HEK293T (cell line): Measurements from ENCODE around the gene VSIR.
A peak's percentile ranks its signal among the peaks of the same experiment; 100 is the strongest.

Source experiments
- CTCF ChIA-PET: fragments of 350-600 bp; formaldehyde crosslinking; extraction: SDS; loops from one replicate; lab custom pipeline; 2021; ENCODE audit warnings: antibody characterized with exemption, inconsistent platforms; lab: Yijun Ruan, JAX
- POLR2A ChIA-PET: fragments of 350-600 bp; formaldehyde crosslinking; extraction: SDS; loops from one replicate; lab custom pipeline; 2020; ENCODE audit warnings: antibody characterized with exemption, inconsistent platforms; lab: Yijun Ruan, JAX
- DNase-seq: peaks from one replicate; pipeline ENCODE4 v3.0.0; 2012; ENCODE audit warnings: mixed read lengths; ENCODE audit errors: extremely low spot score
- ARNT ChIP-seq: fragments of 450-650 bp; IDR thresholded peaks from 2 replicates; pipeline ENCODE4 v1.6.1; 2017; ENCODE audit warnings: mild to moderate bottlenecking
- BHLHE40 ChIP-seq: fragments of 450-650 bp; IDR thresholded peaks from 2 replicates; pipeline ENCODE4 v1.6.1; 2016; ENCODE audit warnings: mild to moderate bottlenecking, moderate library complexity, borderline replicate concordance
- CTBP1 ChIP-seq: fragments of 450-650 bp; IDR thresholded peaks from 2 replicates; pipeline ENCODE4 v1.6.1; 2016; ENCODE audit warnings: borderline replicate concordance
- ELF4 ChIP-seq: fragments of 450-650 bp; IDR thresholded peaks from 2 replicates; pipeline ENCODE4 v1.6.1; 2017; ENCODE audit warnings: antibody characterized with exemption
- FOXA1 ChIP-seq: fragments of 450-650 bp; IDR thresholded peaks from 2 replicates; pipeline ENCODE4 v1.6.1; 2016; ENCODE audit warnings: mild to moderate bottlenecking
- FOXK2 ChIP-seq: fragments of 450-650 bp; IDR thresholded peaks from 2 replicates; pipeline ENCODE4 v1.6.1; 2016; ENCODE audit warnings: mild to moderate bottlenecking
- FOXM1 ChIP-seq: fragments of 450-650 bp; IDR thresholded peaks from 2 replicates; pipeline ENCODE4 v1.6.1; 2017; ENCODE audit warnings: mild to moderate bottlenecking, borderline replicate concordance
- HDGF ChIP-seq: fragments of 450-650 bp; IDR thresholded peaks from 2 replicates; pipeline ENCODE4 v1.6.1; 2017; ENCODE audit warnings: antibody characterized with exemption, borderline replicate concordance
- L3MBTL2 ChIP-seq: fragments of 450-650 bp; conservative IDR thresholded peaks from 2 replicates; pipeline ENCODE4 v1.6.1; 2016; ENCODE audit warnings: mild to moderate bottlenecking
- LEF1 ChIP-seq: fragments of 450-650 bp; IDR thresholded peaks from 2 replicates; pipeline ENCODE4 v1.6.1; 2017; ENCODE audit warnings: mild to moderate bottlenecking, borderline replicate concordance
- NFRKB ChIP-seq: fragments of 450-650 bp; IDR thresholded peaks from 2 replicates; pipeline ENCODE4 v1.6.1; 2016; ENCODE audit warnings: mild to moderate bottlenecking, moderate library complexity
- PKNOX1 ChIP-seq: fragments of 450-650 bp; IDR thresholded peaks from 2 replicates; pipeline ENCODE4 v1.6.1; 2016
- SP1 ChIP-seq: fragments of 450-650 bp; IDR thresholded peaks from 2 replicates; pipeline ENCODE4 v1.6.1; 2017
- SUZ12 ChIP-seq: fragments of 450-650 bp; IDR thresholded peaks from 2 replicates; pipeline ENCODE4 v1.6.1; 2016; ENCODE audit warnings: mild to moderate bottlenecking
- TARDBP ChIP-seq: fragments of 450-650 bp; IDR thresholded peaks from 2 replicates; pipeline ENCODE4 v1.6.1; 2016
- ZNF384 ChIP-seq: fragments of 450-650 bp; IDR thresholded peaks from 2 replicates; pipeline ENCODE4 v1.6.1; 2016

VSIR gene

DNA sequence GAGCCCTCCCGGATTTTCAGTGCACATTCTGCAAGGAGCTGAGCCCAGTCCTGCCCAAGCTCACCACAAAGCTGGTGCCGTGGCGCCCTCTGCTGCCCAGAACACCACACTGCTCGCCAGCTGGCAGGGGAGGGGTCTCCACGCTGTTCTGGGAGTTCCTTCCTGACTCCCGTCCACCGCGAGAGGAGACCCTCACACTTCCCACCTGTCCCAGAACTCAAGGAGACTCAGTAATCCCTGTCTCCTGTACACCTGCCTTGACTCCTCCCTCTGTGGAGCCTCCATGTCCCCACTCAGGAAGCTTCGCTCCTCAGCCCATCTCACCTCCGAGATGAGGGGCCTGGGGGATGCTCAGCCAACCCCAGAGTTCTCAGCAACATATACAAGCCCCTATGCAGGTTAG is 65.0 kb downstream of the VSIR start:
- ChIA-PET POLR2A (interaction anchor here (1.4 kb wide), 1 partner anchor 143 kb away, joined by 4 read pairs; the partner anchor contains the start of gene PSAP), CTCF (interaction anchor here (0.6 to 5.1 kb wide), 18 partner anchors 9 to 502 kb away, joined by 3 to 37 read pairs (median 3); partner anchors contain the start of gene SLC29A3)
- TF ChIP-seq LEF1 (no peak), TARDBP (no peak), PKNOX1 (no peak), ARNT (no peak), FOXA1 (no peak), FOXK2 (no peak), CTBP1 (no peak), HDGF (no peak), SP1 (no peak), BHLHE40 (no peak), ZNF384 (no peak), SUZ12 (no peak)
- DNase-seq = peak; percentile 78

DNA sequence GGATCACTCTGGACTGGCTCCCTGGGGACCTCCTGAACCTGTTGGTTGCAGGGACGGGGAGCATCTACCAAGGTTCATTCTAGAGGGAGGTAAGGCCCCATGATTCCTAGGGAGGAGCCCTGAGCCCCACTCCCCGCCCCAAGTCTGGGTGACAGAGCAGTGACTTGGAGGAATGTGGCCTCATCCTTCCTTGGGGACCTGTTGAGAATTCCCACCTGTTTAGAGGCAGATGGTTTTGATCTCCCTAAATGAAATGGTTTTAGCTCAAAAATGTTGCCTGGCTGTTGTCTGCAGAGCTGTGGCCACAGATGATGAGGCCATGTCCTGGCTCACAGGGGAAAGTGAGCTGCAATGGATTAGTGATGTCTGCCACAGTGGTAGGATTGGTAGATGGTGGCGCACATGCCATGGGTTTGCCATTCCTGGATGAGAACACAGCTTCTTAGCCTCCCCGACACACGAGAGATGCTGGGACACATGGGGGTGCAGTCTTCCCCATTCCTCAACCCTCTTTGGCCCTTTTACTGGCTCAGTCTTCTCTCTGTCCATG is 66.0 kb downstream of the VSIR start:
- DNase-seq = no peak
- TF ChIP-seq FOXM1 (no peak), TARDBP (no peak), BHLHE40 (no peak), PKNOX1 (no peak), LEF1 (no peak), FOXA1 (no peak), SUZ12 (no peak)
- ChIA-PET CTCF (interaction anchor here (0.6 to 5.1 kb wide), 7 partner anchors 9 to 392 kb away, joined by 3 to 37 read pairs (median 5); no protein-coding TSS in a partner anchor), POLR2A (no interaction called here)

DNA sequence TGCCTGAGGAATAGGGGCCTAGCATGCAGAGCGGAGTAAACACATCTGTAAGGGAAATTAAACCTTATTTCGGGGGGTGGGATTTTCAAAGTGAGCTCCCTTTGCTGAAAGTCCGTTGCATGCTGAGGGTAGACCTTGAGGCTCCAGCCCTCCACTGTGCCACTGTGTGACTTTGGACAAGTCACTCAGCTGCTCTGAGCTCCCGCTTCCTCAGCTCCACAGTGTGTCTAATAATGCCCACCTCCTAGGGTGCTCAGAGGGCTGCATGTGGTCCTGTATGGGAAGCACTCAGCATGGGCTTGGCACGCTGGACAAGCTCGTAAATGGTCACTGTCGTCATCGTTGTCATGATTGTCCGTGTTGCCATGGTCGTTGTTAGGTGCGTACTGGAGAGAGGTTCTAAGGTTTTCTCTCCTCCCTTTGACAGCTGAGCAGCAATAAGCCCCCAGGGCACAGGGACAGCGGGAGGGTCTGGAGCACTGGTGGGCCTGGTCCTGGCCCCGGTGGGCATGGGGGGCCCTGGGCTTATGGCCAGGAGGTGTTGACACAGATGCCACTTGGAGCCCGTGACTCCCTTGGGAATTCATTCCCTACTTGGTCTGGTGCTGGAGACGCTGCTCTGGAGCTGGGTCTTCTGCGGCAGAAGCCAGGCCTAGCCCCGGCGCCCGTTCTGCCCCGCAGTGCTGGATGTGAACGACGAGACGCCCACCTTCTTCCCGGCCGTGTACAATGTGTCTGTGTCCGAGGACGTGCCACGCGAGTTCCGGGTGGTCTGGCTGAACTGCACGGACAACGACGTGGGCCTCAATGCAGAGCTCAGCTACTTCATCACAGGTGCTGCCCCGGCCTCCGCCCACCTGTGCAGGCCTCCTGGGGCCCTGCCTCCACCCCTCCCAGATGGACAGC is 66.9 kb downstream of the VSIR start:
- no peak for DNase-seq
- CTCF ChIA-PET = interaction anchor here (0.6 to 5.1 kb wide), 5 partner anchors 8 to 322 kb away, joined by 3 to 37 read pairs (median 3); no protein-coding TSS in a partner anchor
- POLR2A ChIA-PET = no interaction called here
- TF ChIP-seq NFRKB = no peak
- TF ChIP-seq L3MBTL2 = no peak
- no peak for TF ChIP-seq ELF4
- TF ChIP-seq FOXK2 = no peak
- TF ChIP-seq CTBP1 = no peak
- no peak for TF ChIP-seq SP1
- TF ChIP-seq FOXM1 = no peak
- TF ChIP-seq HDGF = no peak
- TF ChIP-seq SUZ12 = no peak
- no peak for TF ChIP-seq FOXA1
- TF ChIP-seq ARNT = no peak
- TF ChIP-seq TARDBP = no peak
- no peak for TF ChIP-seq BHLHE40
- no peak for TF ChIP-seq PKNOX1
- no peak for TF ChIP-seq ZNF384

DNA sequence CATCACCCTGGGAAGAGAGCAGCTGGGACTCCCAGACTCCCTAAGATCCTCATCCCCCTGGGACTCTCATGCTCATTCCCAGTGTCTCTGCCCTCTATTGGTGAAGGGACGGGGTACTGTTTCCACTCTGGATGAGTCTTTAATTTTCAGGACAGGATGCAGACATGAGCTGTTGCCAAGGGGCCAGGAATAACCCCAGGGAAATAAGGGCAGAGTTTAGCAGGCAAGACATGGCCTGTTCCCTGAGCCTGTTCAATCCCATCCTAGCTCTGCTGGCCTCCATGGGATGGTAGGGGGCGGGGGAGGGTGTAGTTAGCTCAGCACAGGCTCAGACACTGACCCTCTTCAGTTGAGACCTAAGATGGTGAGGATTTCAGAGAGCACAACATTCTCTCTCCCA is 67.7 kb downstream of the VSIR start:
- TF ChIP-seq SUZ12 (no peak), ELF4 (no peak), FOXM1 (no peak), LEF1 (no peak), HDGF (no peak), FOXA1 (no peak), ARNT (no peak), CTBP1 (no peak), SP1 (no peak), TARDBP (no peak), NFRKB (no peak), BHLHE40 (no peak), PKNOX1 (no peak), FOXK2 (no peak)
- CTCF ChIA-PET = interaction anchor here (1.1 to 5.1 kb wide), 2 partner anchors 9 to 321 kb away, joined by 4 to 37 read pairs; no protein-coding TSS in a partner anchor
- POLR2A ChIA-PET = no interaction called here
- DNase-seq = no peak

DNA sequence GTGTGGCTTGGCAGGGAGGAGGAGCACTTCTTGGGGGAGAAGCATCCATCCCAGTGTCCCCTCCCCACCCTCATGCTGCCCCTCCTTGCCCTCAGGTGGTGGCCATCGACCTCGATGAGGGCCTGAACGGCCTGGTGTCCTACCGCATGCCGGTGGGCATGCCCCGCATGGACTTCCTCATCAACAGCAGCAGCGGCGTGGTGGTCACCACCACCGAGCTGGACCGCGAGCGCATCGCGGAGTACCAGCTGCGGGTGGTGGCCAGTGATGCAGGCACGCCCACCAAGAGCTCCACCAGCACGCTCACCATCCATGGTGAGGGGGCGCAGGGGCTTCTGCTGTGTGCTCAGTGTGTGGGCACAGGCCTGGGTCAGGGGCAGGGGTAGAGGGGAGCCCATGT is 68.5 kb downstream of the VSIR start:
- DNase-seq = no peak
- no peak for TF ChIP-seq PKNOX1
- TF ChIP-seq NFRKB = no peak
- TF ChIP-seq LEF1 = no peak
- no peak for TF ChIP-seq ELF4
- no peak for TF ChIP-seq SP1
- TF ChIP-seq L3MBTL2 = no peak
- no peak for TF ChIP-seq CTBP1
- no peak for TF ChIP-seq FOXK2
- TF ChIP-seq TARDBP = no peak
- no peak for TF ChIP-seq FOXA1
- no peak for TF ChIP-seq HDGF
- TF ChIP-seq SUZ12 = no peak
- TF ChIP-seq FOXM1 = no peak
- POLR2A ChIA-PET = no interaction called here
- CTCF ChIA-PET = interaction anchor here (0.7 to 5.1 kb wide), 2 partner anchors 8 to 16 kb away, joined by 3 to 37 read pairs; no protein-coding TSS in a partner anchor
